OCI-LY7 (cell line): ENCODE data around the gene GALNT17.

Experiments
- CTCF ChIP-seq: fragments of 200-600 bp; sonication (generic); conservative IDR thresholded peaks from 2 replicates; pipeline ENCODE4 v1.5.1; 2014; ENCODE audit warnings: mild to moderate bottlenecking, antibody characterized with exemption, low read length, moderate library complexity, mixed read lengths
- EZH2phosphoT487 ChIP-seq: fragments of 200-600 bp; sonication (generic); IDR thresholded peaks from 2 replicates; pipeline ENCODE4 v1.6.1; 2018; ENCODE audit warnings: low read depth, borderline replicate concordance, mild to moderate bottlenecking, mixed run types, antibody characterized with exemption, low read length, moderate library complexity, mixed read lengths

GRCh38 chr7:71312755-71313490 lies 181.0 kb downstream of the GALNT17 start:
- TF ChIP-seq CTCF (no peak), EZH2phosphoT487 (no peak)
